Osteoblast (primary cell): ENCODE data around the gene XYLT1. TPM values are rescaled to one million over a fixed set of nuclear protein-coding genes. Genes with fewer than 3 reads are reported as not detected.

Source experiments
- DNase-seq: peaks from one replicate; pipeline ENCODE4 v3.0.0; 2011; ENCODE audit warnings: low spot score, mixed read lengths; ENCODE audit not compliant: insufficient read length; ENCODE audit errors: missing footprints
- H2AFZ ChIP-seq: 2 replicates; pipeline ENCODE4 v1.6.0; 2011; ENCODE audit warnings: mild to moderate bottlenecking, low read length
- H3K27ac ChIP-seq: 2 replicates; pipeline ENCODE4 v1.5.1; 2011; ENCODE audit warnings: mild to moderate bottlenecking, low read depth, low read length, moderate library complexity
- H3K27me3 ChIP-seq: 2 replicates; pipeline ENCODE4 v1.6.0; 2012; ENCODE audit warnings: mild to moderate bottlenecking, control low read depth, inconsistent platforms, low read length, moderate library complexity; ENCODE audit not compliant: insufficient read depth
- H3K36me3 ChIP-seq: 2 replicates; pipeline ENCODE4 v1.5.1; 2011; ENCODE audit warnings: mild to moderate bottlenecking, low read length, control low read depth, moderate library complexity; ENCODE audit not compliant: insufficient read depth
- H3K4me1 ChIP-seq: 2 replicates; pipeline ENCODE4 v1.5.1; 2011; ENCODE audit warnings: mild to moderate bottlenecking, low read length, control low read depth, moderate library complexity; ENCODE audit not compliant: insufficient read depth
- H3K4me2 ChIP-seq: 2 replicates; pipeline ENCODE4 v1.6.0; 2011; ENCODE audit warnings: mild to moderate bottlenecking, low read length; ENCODE audit not compliant: insufficient read depth
- H3K4me3 ChIP-seq: fragments of 200-600 bp; sonication (generic); 3 replicates; pipeline ENCODE4 v1.5.1; 2012; ENCODE audit warnings: mild to moderate bottlenecking, low read length, inconsistent platforms; ENCODE audit not compliant: insufficient read depth
- H3K79me2 ChIP-seq: 2 replicates; pipeline ENCODE4 v1.6.0; 2012; ENCODE audit warnings: mild to moderate bottlenecking, low read length, control low read depth, inconsistent platforms; ENCODE audit not compliant: insufficient read depth
- H3K9me3 ChIP-seq: 2 replicates; pipeline ENCODE4 v1.5.1; 2011; ENCODE audit warnings: low read depth, low read length, control low read depth
- H4K20me1 ChIP-seq: 2 replicates; pipeline ENCODE4 v1.6.0; 2012; ENCODE audit warnings: mild to moderate bottlenecking, low read length, control low read depth; ENCODE audit not compliant: insufficient read depth
- CTCF ChIP-seq: IDR thresholded peaks from 2 replicates; pipeline ENCODE4 v1.5.1; 2011; ENCODE audit warnings: mild to moderate bottlenecking, low read depth, low read length, moderate library complexity; ENCODE audit errors: extremely low read depth
- total RNA-seq: library from RNA; depleted of rRNA; stranded (reverse); fragments of >200 nt; gene quantifications from 2 replicates; pipeline ENCODE4 v1.2.3, GENCODE V29; 2012

The XYLT1 gene
- total RNA-seq, 1 donor = 43.4 TPM

- TF ChIP-seq CTCF = no peak
- H3K36me3 ChIP-seq = no peaks in the 10 kb centered on the region
- no peaks in the 10 kb centered on the region for H3K9me3 ChIP-seq
- no peak for DNase-seq
- H3K4me1 ChIP-seq = no peaks in the 10 kb centered on the region
- H2AFZ ChIP-seq = no peak overlapping the region
- H4K20me1 ChIP-seq = peaks cover 52% of the 10 kb centered on the region
- H3K4me2 ChIP-seq = no peak overlapping the region
- no peaks in the 10 kb centered on the region for H3K27me3 ChIP-seq
- H3K4me3 ChIP-seq = no peak overlapping the region
- no peak overlapping the region for H3K27ac ChIP-seq
- H3K79me2 ChIP-seq = peaks cover 31% of the 10 kb centered on the region
Measured at GRCh38 chr16:17386229-17386628, 84.5 kb downstream of the XYLT1 start.

- no peak for DNase-seq
- Histone ChIP-seq H3K4me1 (peaks cover 8% of the 10 kb centered on the region), H3K4me2 (no peak overlapping the region), H3K9me3 (no peaks in the 10 kb centered on the region), H4K20me1 (peaks cover 46% of the 10 kb centered on the region), H3K27ac (no peak overlapping the region), H3K4me3 (no peak overlapping the region), H3K36me3 (no peaks in the 10 kb centered on the region), H3K79me2 (peaks cover 31% of the 10 kb centered on the region), H3K27me3 (no peaks in the 10 kb centered on the region), H2AFZ (no peak overlapping the region)
- no peak for TF ChIP-seq CTCF
Measured at GRCh38 chr16:17384471-17384870, 86.3 kb downstream of the XYLT1 start.

GRCh38 chr16:17382949-17383863 is 87.6 kb downstream of the XYLT1 start:
- H4K20me1 ChIP-seq = peaks cover 44% of the 10 kb centered on the region
- no peak overlapping the region for H3K4me3 ChIP-seq
- H3K4me2 ChIP-seq = no peak overlapping the region
- no peak for TF ChIP-seq CTCF
- no peaks in the 10 kb centered on the region for H3K36me3 ChIP-seq
- peaks cover 14% of the 10 kb centered on the region for H3K4me1 ChIP-seq
- DNase-seq = peak; percentile 19
- no peaks in the 10 kb centered on the region for H3K9me3 ChIP-seq
- no peak overlapping the region for H3K27ac ChIP-seq
- H3K79me2 ChIP-seq = peaks cover 30% of the 10 kb centered on the region
- H3K27me3 ChIP-seq = no peaks in the 10 kb centered on the region
- no peak overlapping the region for H2AFZ ChIP-seq

DNA sequence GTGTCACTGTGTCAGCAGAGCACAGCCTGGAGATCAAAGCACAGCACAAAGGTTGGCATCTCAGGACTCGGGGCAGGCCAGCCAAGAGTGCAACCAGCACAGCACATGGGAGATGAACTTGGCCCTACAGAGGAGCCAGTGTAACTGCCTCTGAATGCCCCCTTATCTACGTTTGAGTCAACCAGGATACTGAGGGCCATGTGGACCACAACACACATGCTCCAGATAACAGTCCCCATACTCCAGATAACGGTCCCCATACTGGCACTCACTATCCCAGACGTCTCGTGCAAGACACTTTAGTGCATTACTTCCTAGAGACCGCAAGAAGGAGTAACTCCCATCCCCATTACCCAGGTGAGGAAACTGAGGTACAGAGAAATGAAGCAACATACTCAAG is 88.2 kb downstream of the XYLT1 start:
- TF ChIP-seq CTCF = no peak
- no peaks in the 10 kb centered on the region for H3K27me3 ChIP-seq
- no peak overlapping the region for H3K27ac ChIP-seq
- H3K4me1 ChIP-seq = peaks cover 14% of the 10 kb centered on the region
- H3K4me2 ChIP-seq = no peak overlapping the region
- peaks cover 23% of the 10 kb centered on the region for H3K79me2 ChIP-seq
- no peak overlapping the region for H3K4me3 ChIP-seq
- peaks cover 43% of the 10 kb centered on the region for H4K20me1 ChIP-seq
- no peaks in the 10 kb centered on the region for H3K9me3 ChIP-seq
- no peak for DNase-seq
- H3K36me3 ChIP-seq = no peaks in the 10 kb centered on the region
- H2AFZ ChIP-seq = no peak overlapping the region
